ENCODE results near the gene FOLH1.
"Not testable (repeated sequence)": the region's sequence is repeated elsewhere in the genome, so short reads cannot be mapped to it uniquely, and the experiment has no call there.

FOLH1 gene

GRCh38 chr11:49185597-49185996 lies 22.8 kb downstream of the FOLH1 start:
- not testable (repeated sequence) for H2BK12ac ChIP-seq (ENCODE audit: low read length); H3K79me1 ChIP-seq (ENCODE audit: low read depth, low read length); H3K14ac ChIP-seq (ENCODE audit: low read length); H4K91ac ChIP-seq (ENCODE audit: low read depth, low read length, poor library complexity); H3K27me3 ChIP-seq (ENCODE audit: control insufficient read depth in 3 of 3, insufficient read depth in 3 of 3, low read depth in 1 of 3, low read length in 3 of 3); H3K4ac ChIP-seq (ENCODE audit: low read length); H2AK5ac ChIP-seq (ENCODE audit: low read depth, low read length); H2BK120ac ChIP-seq (ENCODE audit: low read depth, low read length); H2BK15ac ChIP-seq (ENCODE audit: low read length); H3K23ac ChIP-seq (ENCODE audit: low read depth, low read length, poor library complexity); H2AFZ ChIP-seq (ENCODE audit: low read length); H3K4me2 ChIP-seq (ENCODE audit: insufficient read depth, low read length, poor library complexity, severe bottlenecking); H3K36me3 ChIP-seq (replicated peaks in 1 of 2; ENCODE audit: control insufficient read depth in 2 of 2, insufficient read depth in 2 of 2, low read length in 2 of 2); H3K9ac ChIP-seq (ENCODE audit: low read depth, low read length, poor library complexity); H4K8ac ChIP-seq (ENCODE audit: low read depth, low read length); H3K4me3 ChIP-seq (ENCODE audit: low read length in 2 of 2); H3K18ac ChIP-seq (ENCODE audit: low read length); H2BK5ac ChIP-seq (ENCODE audit: low read length); DNase-seq (ENCODE audit: low spot score); H3K27ac ChIP-seq (replicated peaks; ENCODE audit: low read length); H3K4me1 ChIP-seq (ENCODE audit: control insufficient read depth in 2 of 2, insufficient read depth in 1 of 2, low read depth in 1 of 2, low read length in 2 of 2); H3K9me3 ChIP-seq (replicated peaks in 1 of 2; ENCODE audit: control insufficient read depth in 2 of 2, insufficient read depth in 1 of 2, low read depth in 1 of 2, low read length in 2 of 2)
- no CpG with 5 or more reads among the region's 3 CpGs for WGBS, 2 donors (ENCODE audit: extremely low coverage in 2 of 2, insufficient read length in 2 of 2, insufficient replicate concordance in 1 of 2)

DNA sequence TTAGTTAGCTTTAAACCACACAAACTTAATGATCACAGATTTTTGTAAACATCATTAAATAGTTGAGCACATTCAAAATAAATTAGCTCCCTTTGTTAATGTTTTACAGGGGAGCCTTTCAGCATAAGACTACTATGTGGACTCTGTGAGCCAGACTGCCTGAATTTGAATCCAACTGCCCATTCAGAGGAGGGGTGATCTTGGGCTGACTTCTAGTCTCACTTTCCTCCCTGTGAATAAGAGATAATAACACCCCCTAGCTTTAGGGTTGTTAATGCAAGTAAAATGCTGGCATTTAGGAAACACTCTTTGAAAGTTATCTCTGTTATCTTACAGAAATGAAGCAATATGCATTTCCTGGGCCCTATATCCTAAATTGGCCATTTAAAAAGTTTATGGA lies 23.6 kb downstream of the FOLH1 start:
- H3K23ac ChIP-seq (ENCODE audit: low read depth, low read length, poor library complexity); H3K4me2 ChIP-seq (ENCODE audit: insufficient read depth, low read length, poor library complexity, severe bottlenecking); H2BK120ac ChIP-seq (ENCODE audit: low read depth, low read length); H2BK12ac ChIP-seq (ENCODE audit: low read length); H3K4me3 ChIP-seq (ENCODE audit: low read length in 2 of 2); H4K8ac ChIP-seq (ENCODE audit: low read depth, low read length); DNase-seq (ENCODE audit: low spot score); H4K91ac ChIP-seq (ENCODE audit: low read depth, low read length, poor library complexity); H3K9ac ChIP-seq (ENCODE audit: low read depth, low read length, poor library complexity); H3K9me3 ChIP-seq (replicated peaks in 1 of 2; ENCODE audit: control insufficient read depth in 2 of 2, insufficient read depth in 1 of 2, low read depth in 1 of 2, low read length in 2 of 2); H2BK5ac ChIP-seq (ENCODE audit: low read length); H3K79me1 ChIP-seq (ENCODE audit: low read depth, low read length); H3K27me3 ChIP-seq (ENCODE audit: control insufficient read depth in 3 of 3, insufficient read depth in 3 of 3, low read depth in 1 of 3, low read length in 3 of 3); H2AK5ac ChIP-seq (ENCODE audit: low read depth, low read length); H2BK15ac ChIP-seq (ENCODE audit: low read length); H3K36me3 ChIP-seq (replicated peaks in 1 of 2; ENCODE audit: control insufficient read depth in 2 of 2, insufficient read depth in 2 of 2, low read length in 2 of 2); H3K27ac ChIP-seq (replicated peaks; ENCODE audit: low read length); H3K14ac ChIP-seq (ENCODE audit: low read length); H3K4ac ChIP-seq (ENCODE audit: low read length); H3K18ac ChIP-seq (ENCODE audit: low read length); H3K4me1 ChIP-seq (ENCODE audit: control insufficient read depth in 2 of 2, insufficient read depth in 1 of 2, low read depth in 1 of 2, low read length in 2 of 2); H2AFZ ChIP-seq (ENCODE audit: low read length): not testable (repeated sequence)

DNA sequence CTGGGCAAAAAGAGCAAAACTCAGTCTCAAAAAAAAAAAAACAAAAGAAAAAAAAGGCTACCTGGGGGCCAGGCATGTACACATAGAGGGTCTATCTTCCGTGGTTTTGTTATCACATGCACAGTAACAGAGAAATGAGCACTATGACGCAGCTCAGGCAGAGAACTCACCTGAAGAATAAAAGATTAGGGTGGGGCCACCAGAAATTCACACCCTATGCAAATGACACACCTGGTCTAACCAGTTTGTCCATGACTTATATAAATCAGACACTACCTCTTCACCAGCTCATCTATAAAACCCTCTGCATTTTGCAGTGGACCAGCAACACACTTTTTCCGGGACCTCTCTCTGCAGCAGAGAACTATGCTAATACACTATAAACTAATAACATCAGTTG lies 30.5 kb downstream of the FOLH1 start:
- H2BK15ac ChIP-seq (ENCODE audit: low read length); DNase-seq (ENCODE audit: low spot score); H3K27me3 ChIP-seq (ENCODE audit: control insufficient read depth in 3 of 3, insufficient read depth in 3 of 3, low read depth in 1 of 3, low read length in 3 of 3); H3K4ac ChIP-seq (ENCODE audit: low read length); H3K79me1 ChIP-seq (ENCODE audit: low read depth, low read length); H2BK12ac ChIP-seq (ENCODE audit: low read length); H3K9ac ChIP-seq (ENCODE audit: low read depth, low read length, poor library complexity); H4K91ac ChIP-seq (ENCODE audit: low read depth, low read length, poor library complexity); H2AK5ac ChIP-seq (ENCODE audit: low read depth, low read length); H3K4me2 ChIP-seq (ENCODE audit: insufficient read depth, low read length, poor library complexity, severe bottlenecking); H3K9me3 ChIP-seq (replicated peaks in 1 of 2; ENCODE audit: control insufficient read depth in 2 of 2, insufficient read depth in 1 of 2, low read depth in 1 of 2, low read length in 2 of 2); H2AFZ ChIP-seq (ENCODE audit: low read length); H2BK120ac ChIP-seq (ENCODE audit: low read depth, low read length); H3K4me3 ChIP-seq (ENCODE audit: low read length in 2 of 2); H3K27ac ChIP-seq (replicated peaks; ENCODE audit: low read length); H3K14ac ChIP-seq (ENCODE audit: low read length); H3K4me1 ChIP-seq (ENCODE audit: control insufficient read depth in 2 of 2, insufficient read depth in 1 of 2, low read depth in 1 of 2, low read length in 2 of 2); H3K18ac ChIP-seq (ENCODE audit: low read length); H4K8ac ChIP-seq (ENCODE audit: low read depth, low read length); H3K23ac ChIP-seq (ENCODE audit: low read depth, low read length, poor library complexity); H2BK5ac ChIP-seq (ENCODE audit: low read length); H3K36me3 ChIP-seq (replicated peaks in 1 of 2; ENCODE audit: control insufficient read depth in 2 of 2, insufficient read depth in 2 of 2, low read length in 2 of 2): not testable (repeated sequence)
- WGBS, 2 donors (ENCODE audit: extremely low coverage in 2 of 2, insufficient read length in 2 of 2, insufficient replicate concordance in 1 of 2): no CpG with 5 or more reads among the region's 3 CpGs

- H4K8ac ChIP-seq (ENCODE audit: low read depth, low read length); H3K4me1 ChIP-seq (ENCODE audit: control insufficient read depth in 2 of 2, insufficient read depth in 1 of 2, low read depth in 1 of 2, low read length in 2 of 2); H3K4ac ChIP-seq (ENCODE audit: low read length); H3K79me1 ChIP-seq (ENCODE audit: low read depth, low read length); H3K9ac ChIP-seq (ENCODE audit: low read depth, low read length, poor library complexity); H3K14ac ChIP-seq (ENCODE audit: low read length); H3K23ac ChIP-seq (ENCODE audit: low read depth, low read length, poor library complexity); H2BK12ac ChIP-seq (ENCODE audit: low read length); H3K27me3 ChIP-seq (ENCODE audit: control insufficient read depth in 3 of 3, insufficient read depth in 3 of 3, low read depth in 1 of 3, low read length in 3 of 3); H3K9me3 ChIP-seq (replicated peaks in 1 of 2; ENCODE audit: control insufficient read depth in 2 of 2, insufficient read depth in 1 of 2, low read depth in 1 of 2, low read length in 2 of 2); H3K4me3 ChIP-seq (ENCODE audit: low read length in 2 of 2); H2BK15ac ChIP-seq (ENCODE audit: low read length); H4K91ac ChIP-seq (ENCODE audit: low read depth, low read length, poor library complexity); H2BK5ac ChIP-seq (ENCODE audit: low read length); H3K36me3 ChIP-seq (replicated peaks in 1 of 2; ENCODE audit: control insufficient read depth in 2 of 2, insufficient read depth in 2 of 2, low read length in 2 of 2); H3K27ac ChIP-seq (replicated peaks; ENCODE audit: low read length); H2AK5ac ChIP-seq (ENCODE audit: low read depth, low read length); H3K4me2 ChIP-seq (ENCODE audit: insufficient read depth, low read length, poor library complexity, severe bottlenecking); H2AFZ ChIP-seq (ENCODE audit: low read length); H2BK120ac ChIP-seq (ENCODE audit: low read depth, low read length); DNase-seq (ENCODE audit: low spot score); H3K18ac ChIP-seq (ENCODE audit: low read length): not testable (repeated sequence)
These were observed 33.0 kb downstream of the FOLH1 start for GRCh38 chr11:49175378-49175777.

All from neuronal stem cell (in vitro differentiated cells).